Skeletal muscle tissue (tissue), 4 donors: ENCODE data around the gene GABBR2. TPM values are rescaled to one million over a fixed set of nuclear protein-coding genes. Genes with fewer than 3 reads are reported as not detected.
"Not testable (repeated sequence)": the region's sequence is repeated elsewhere in the genome, so short reads cannot be mapped to it uniquely, and the experiment has no call there.

ENCODE experiments used
- H3K27ac ChIP-seq: one replicate; pipeline ENCODE4 v1.7.0; 2013; ENCODE audit warnings: mild to moderate bottlenecking, low read depth, low read length, inconsistent platforms
- H3K27me3 ChIP-seq, 3 donors: one replicate each; pipeline ENCODE4 v1.7.0; 2013; ENCODE audit warnings: low read length in 3 of 3; ENCODE audit not compliant: control insufficient read depth in 3 of 3, insufficient read depth in 3 of 3
- H3K36me3 ChIP-seq, 3 donors: one replicate each; pipeline ENCODE4 v1.7.0; 2013; ENCODE audit warnings: low read length in 3 of 3; ENCODE audit not compliant: control insufficient read depth in 3 of 3, insufficient read depth in 3 of 3
- H3K4me1 ChIP-seq, 3 donors: one replicate each; pipeline ENCODE4 v1.7.0; 2013; ENCODE audit warnings: low read length in 3 of 3, mild to moderate bottlenecking in 3 of 3; ENCODE audit not compliant: control insufficient read depth in 3 of 3, insufficient read depth in 3 of 3
- H3K4me3 ChIP-seq, 3 donors: one replicate each; pipeline ENCODE4 v1.7.0; 2013; ENCODE audit warnings: low read length in 3 of 3
- H3K9ac ChIP-seq, 3 donors: one replicate each; pipeline ENCODE4 v1.7.0; 2013; ENCODE audit warnings: low read length in 3 of 3, mild to moderate bottlenecking in 3 of 3, moderate library complexity in 2 of 3, low read depth in 1 of 3
- H3K9me3 ChIP-seq, 3 donors: one replicate each; pipeline ENCODE4 v1.7.0; 2013; ENCODE audit warnings: low read length in 3 of 3; ENCODE audit not compliant: control insufficient read depth in 3 of 3
- total RNA-seq: library from RNA; depleted of rRNA; stranded (reverse); fragments of >200 nt; gene quantifications from one replicate; pipeline ENCODE4 v1.2.3, GENCODE V29; 2014
- donor health status: Osteomylitis.

Gene GABBR2
- total RNA-seq, 1 donor from 2014 or later, result under 0.01 TPM

- peaks cover 0 to 9% (median 6%) of the 10 kb centered on the region in 3 donors for H3K27me3 ChIP-seq
- no peaks in the 10 kb centered on the region for H3K4me1 ChIP-seq
- H3K9ac ChIP-seq, result no peak overlapping the region
- H3K27ac ChIP-seq, result no peak overlapping the region
- no peaks in the 10 kb centered on the region for H3K36me3 ChIP-seq
- no peak overlapping the region for H3K4me3 ChIP-seq
- no peaks in the 10 kb centered on the region for H3K9me3 ChIP-seq
These were observed 114.1 kb downstream of the GABBR2 start for GRCh38 chr9:98594546-98595160.

GRCh38 chr9:98593354-98594253, 115.1 kb downstream of the GABBR2 start:
- Histone ChIP-seq H3K4me3 (no peak overlapping the region), H3K4me1 (no peaks in the 10 kb centered on the region), H3K36me3 (no peaks in the 10 kb centered on the region), H3K9ac (no peak overlapping the region), H3K27ac (no peak overlapping the region), H3K27me3 (peaks cover 0 to 12% (median 6%) of the 10 kb centered on the region in 3 donors), H3K9me3 (no peaks in the 10 kb centered on the region)

GRCh38 chr9:98591696-98592095, 117.0 kb downstream of the GABBR2 start:
- Histone ChIP-seq H3K9ac (no peak overlapping the region), H3K27me3 (peaks cover 2 to 14% (median 6%) of the 10 kb centered on the region in 3 donors), H3K4me3 (no peak overlapping the region), H3K9me3 (no peaks in the 10 kb centered on the region), H3K27ac (no peak overlapping the region), H3K36me3 (no peaks in the 10 kb centered on the region), H3K4me1 (no peaks in the 10 kb centered on the region)

- Histone ChIP-seq H3K4me1 (no peaks in the 10 kb centered on the region), H3K4me3 (no peak overlapping the region), H3K36me3 (no peaks in the 10 kb centered on the region), H3K9ac (no peak overlapping the region), H3K9me3 (no peaks in the 10 kb centered on the region), H3K27me3 (peaks cover 4 to 15% (median 6%) of the 10 kb centered on the region in 3 donors), H3K27ac (no peak overlapping the region)
These were observed 118.6 kb downstream of the GABBR2 start for GRCh38 chr9:98590101-98590500.

GRCh38 chr9:98589102-98589501, 119.6 kb downstream of the GABBR2 start:
- H3K9me3 ChIP-seq, result no peaks in the 10 kb centered on the region
- H3K4me3 ChIP-seq, result no peak overlapping the region
- H3K9ac ChIP-seq, result no peak overlapping the region
- H3K27ac ChIP-seq, result no peak overlapping the region
- peaks cover 4 to 19% (median 6%) of the 10 kb centered on the region in 3 donors for H3K27me3 ChIP-seq
- H3K4me1 ChIP-seq, result no peaks in the 10 kb centered on the region
- no peaks in the 10 kb centered on the region for H3K36me3 ChIP-seq

- peaks cover 3 to 16% (median 4%) of the 10 kb centered on the region in 3 donors for H3K27me3 ChIP-seq
These were observed 123.8 kb downstream of the GABBR2 start for GRCh38 chr9:98584853-98585438.

GRCh38 chr9:98584059-98584458, 124.7 kb downstream of the GABBR2 start:
- Histone ChIP-seq H3K27me3 (peaks cover 0 to 16% (median 4%) of the 10 kb centered on the region in 3 donors), H3K9ac (no peak overlapping the region), H3K4me1 (no peaks in the 10 kb centered on the region), H3K9me3 (no peaks in the 10 kb centered on the region), H3K27ac (no peak overlapping the region), H3K36me3 (no peaks in the 10 kb centered on the region), H3K4me3 (no peak overlapping the region)

More at GRCh38 chr9:98584853-98585438, 123.8 kb downstream of the GABBR2 start:
- not testable (repeated sequence) for H3K4me3 ChIP-seq, H3K4me1 ChIP-seq, H3K36me3 ChIP-seq, H3K9me3 ChIP-seq, H3K27ac ChIP-seq, H3K9ac ChIP-seq

- Histone ChIP-seq H3K27ac (no peak overlapping the region), H3K9ac (no peak overlapping the region), H3K27me3 (peaks cover 0 to 11% (median 4%) of the 10 kb centered on the region in 3 donors), H3K9me3 (no peaks in the 10 kb centered on the region), H3K4me3 (no peak overlapping the region), H3K4me1 (no peaks in the 10 kb centered on the region), H3K36me3 (no peaks in the 10 kb centered on the region)
These were observed 125.3 kb downstream of the GABBR2 start for GRCh38 chr9:98583417-98583816.

GRCh38 chr9:98580956-98581355, 127.8 kb downstream of the GABBR2 start:
- Histone ChIP-seq H3K4me1 (no peaks in the 10 kb centered on the region), H3K9ac (no peak overlapping the region), H3K27me3 (peaks cover 0 to 20% (median 0%) of the 10 kb centered on the region in 3 donors), H3K27ac (no peak overlapping the region), H3K36me3 (no peaks in the 10 kb centered on the region), H3K9me3 (no peaks in the 10 kb centered on the region), H3K4me3 (no peak overlapping the region)

- Histone ChIP-seq H3K4me1 (no peaks in the 10 kb centered on the region), H3K9me3 (no peaks in the 10 kb centered on the region), H3K4me3 (no peak overlapping the region), H3K9ac (no peak overlapping the region), H3K36me3 (no peaks in the 10 kb centered on the region), H3K27me3 (peaks cover 0 to 18% (median 0%) of the 10 kb centered on the region in 3 donors), H3K27ac (no peak overlapping the region)
These were observed 129.0 kb downstream of the GABBR2 start for GRCh38 chr9:98579700-98580099.
